Naive B cell (primary cell): Measurements from ENCODE around the gene FZD7. TPM values are rescaled to one million over a fixed set of nuclear protein-coding genes. Genes with fewer than 3 reads are reported as not detected.
A peak's percentile ranks its signal among the peaks of the same experiment; 100 is the strongest.

ENCODE experiments used
- ATAC-seq, 2 donors: fragments of 150-1000 bp; cut with Tn5 transposase; 2 replicates each; pipeline ENCODE4 v1.10.0; 2021; ENCODE audit warnings: low read depth in 2 of 2, mild to moderate bottlenecking in 2 of 2, moderate library complexity in 2 of 2
- DNase-seq: peaks from one replicate; pipeline ENCODE4 v3.0.0; 2022
- H3K27ac Mint-ChIP-seq, 6 donors: one replicate each; pipeline ENCODE4 v1.8.0; 2020 to 2022; ENCODE audit warnings: mild to moderate bottlenecking in 6 of 6, mixed read lengths in 6 of 6, moderate library complexity in 5 of 6, inconsistent platforms in 2 of 6
- H3K27me3 Mint-ChIP-seq, 3 donors: one replicate each; pipeline ENCODE4 v1.8.0; 2021 to 2022; ENCODE audit warnings: mixed read lengths in 3 of 3, mild to moderate bottlenecking in 1 of 3
- H3K36me3 Mint-ChIP-seq, 2 donors: one replicate each; pipeline ENCODE4 v1.8.0; 2020 to 2022; ENCODE audit warnings: mixed read lengths in 2 of 2, inconsistent platforms in 1 of 2, mild to moderate bottlenecking in 1 of 2
- H3K4me1 Mint-ChIP-seq, 3 donors: one replicate each; pipeline ENCODE4 v1.8.0; 2020 to 2022; ENCODE audit warnings: mixed read lengths in 3 of 3, inconsistent platforms in 1 of 3, mild to moderate bottlenecking in 1 of 3, moderate library complexity in 1 of 3
- H3K4me3 Mint-ChIP-seq, 8 donors: one replicate each; pipeline ENCODE4 v1.8.0; 2020 to 2022; ENCODE audit warnings: mild to moderate bottlenecking in 8 of 8, mixed read lengths in 8 of 8, moderate library complexity in 8 of 8, inconsistent platforms in 2 of 8
- H3K9me3 Mint-ChIP-seq, 7 donors: one replicate each; pipeline ENCODE4 v1.8.0; 2020 to 2022; ENCODE audit warnings: mixed read lengths in 7 of 7, mild to moderate bottlenecking in 5 of 7, inconsistent platforms in 2 of 7, moderate library complexity in 1 of 7
- polyA plus RNA-seq, 6 donors: library from polyadenylated mRNA; unstranded; fragments of 300-500 nt; fragmentation: Illumina TruSeq; gene quantifications; one replicate each; pipeline ENCODE4 v1.2.3, GENCODE V29; 2021; ENCODE audit warnings: low read depth in 6 of 6

The FZD7 gene
- polyA plus RNA-seq, 6 donors from 2014 or later = 0.13 to 0.17 TPM; not detected in 4

DNA sequence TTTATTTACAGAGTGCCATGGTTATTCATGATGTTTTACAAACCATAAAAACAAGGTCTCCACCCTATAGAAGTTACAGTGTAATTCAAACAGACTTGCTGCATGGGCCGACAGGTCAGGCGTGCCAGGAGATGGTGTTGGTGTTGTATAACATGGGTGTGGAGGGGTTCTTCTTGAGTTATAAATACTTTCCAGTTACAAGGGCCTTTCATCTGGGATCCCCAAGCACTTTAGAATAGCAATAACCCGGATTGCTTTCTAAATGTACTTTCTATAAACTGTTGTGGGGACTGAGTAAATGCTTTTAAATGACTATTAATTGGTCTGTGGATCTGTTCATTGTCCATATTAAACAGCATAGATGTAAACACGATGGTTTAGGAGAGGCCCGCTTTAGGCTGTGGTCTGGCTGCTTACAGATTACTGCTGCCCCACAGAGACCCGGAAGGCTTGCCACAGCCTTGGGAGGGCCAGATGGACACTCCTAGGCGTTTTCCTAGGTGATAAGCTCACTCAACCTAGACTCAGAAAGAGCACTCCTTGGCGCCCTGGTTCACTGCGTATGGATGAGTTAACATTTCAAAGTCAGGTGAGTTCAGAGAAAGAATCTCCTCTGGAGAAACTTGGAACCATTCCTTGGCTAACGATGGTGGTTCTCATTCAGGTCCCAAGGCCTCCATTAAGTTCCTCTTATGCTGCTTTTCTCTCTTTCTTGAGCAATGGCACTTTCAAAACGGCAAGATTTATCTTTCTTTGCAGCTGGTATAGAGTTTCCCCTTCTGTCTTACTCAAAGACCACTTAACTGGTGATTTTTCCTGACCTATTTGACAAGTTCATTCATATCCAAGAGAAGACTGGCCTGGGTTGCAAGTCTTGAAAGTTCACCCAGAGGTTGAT lies 35.8 kb downstream of the FZD7 start:
- DNase-seq (no peak), ATAC-seq (no peak)
- H3K4me3 Mint-ChIP-seq = no peak overlapping the region
- H3K27ac Mint-ChIP-seq = peak overlapping the region in 1 of 6 donors; percentile 40
- peaks cover 0 to 32% (median 6%) of the 10 kb centered on the region in 3 donors for H3K27me3 Mint-ChIP-seq
- no peaks in the 10 kb centered on the region for H3K36me3 Mint-ChIP-seq
- peaks cover 0 to 1% (median 0%) of the 10 kb centered on the region in 7 donors for H3K9me3 Mint-ChIP-seq
- H3K4me1 Mint-ChIP-seq = no peaks in the 10 kb centered on the region

DNA sequence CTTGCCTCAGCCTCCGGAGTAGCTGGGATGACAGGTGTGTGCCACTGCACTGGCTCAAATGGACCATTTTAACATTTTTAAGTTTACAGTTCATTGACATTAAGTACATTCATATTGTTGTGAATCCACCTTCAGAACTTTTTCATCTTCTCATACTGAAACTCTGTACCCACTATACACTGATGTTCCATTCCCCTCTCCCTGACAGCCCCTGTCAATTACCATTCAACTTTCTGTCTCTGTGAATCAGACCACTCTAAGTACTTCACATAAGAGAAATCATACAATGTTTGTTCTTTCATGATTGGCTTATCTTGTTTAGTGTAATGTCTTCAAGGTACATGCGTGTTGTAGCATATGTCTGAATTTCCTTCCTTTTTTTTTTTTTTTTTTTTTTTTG lies 37.5 kb downstream of the FZD7 start:
- DNase-seq = no peak
- H3K9me3 Mint-ChIP-seq = peaks cover 0 to 1% (median 0%) of the 10 kb centered on the region in 7 donors
- no peaks in the 10 kb centered on the region for H3K36me3 Mint-ChIP-seq
- peaks cover 0 to 20% (median 4%) of the 10 kb centered on the region in 3 donors for H3K27me3 Mint-ChIP-seq
- no peak overlapping the region for H3K4me3 Mint-ChIP-seq
- no peak for ATAC-seq
- no peaks in the 10 kb centered on the region for H3K4me1 Mint-ChIP-seq
- no peak overlapping the region for H3K27ac Mint-ChIP-seq

DNA sequence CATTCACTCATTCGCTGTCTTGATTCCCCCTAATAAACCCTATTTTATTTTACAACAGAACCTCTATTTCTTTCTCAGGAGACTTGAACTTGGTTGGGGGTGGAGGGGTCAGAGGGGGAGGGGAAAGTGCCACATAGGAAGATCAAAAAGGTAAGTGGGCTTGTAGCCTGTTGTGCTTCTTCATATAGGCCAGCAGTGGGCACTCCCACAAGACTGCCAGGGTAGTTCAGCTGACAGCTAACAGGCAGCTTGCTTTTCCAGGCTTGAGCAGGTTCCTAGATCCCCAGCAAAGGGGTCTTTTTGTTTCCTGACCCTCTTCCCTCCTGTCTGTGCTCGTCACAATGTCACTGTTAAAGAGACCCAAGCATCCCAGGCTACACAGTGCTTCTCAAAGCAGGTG lies 38.6 kb downstream of the FZD7 start:
- H3K4me1 Mint-ChIP-seq = no peaks in the 10 kb centered on the region
- peaks cover 0 to 1% (median 0%) of the 10 kb centered on the region in 7 donors for H3K9me3 Mint-ChIP-seq
- H3K36me3 Mint-ChIP-seq = no peaks in the 10 kb centered on the region
- no peak for DNase-seq
- no peak for ATAC-seq
- no peak overlapping the region for H3K4me3 Mint-ChIP-seq
- peaks cover 0 to 16% (median 12%) of the 10 kb centered on the region in 3 donors for H3K27me3 Mint-ChIP-seq
- no peak overlapping the region for H3K27ac Mint-ChIP-seq

DNA sequence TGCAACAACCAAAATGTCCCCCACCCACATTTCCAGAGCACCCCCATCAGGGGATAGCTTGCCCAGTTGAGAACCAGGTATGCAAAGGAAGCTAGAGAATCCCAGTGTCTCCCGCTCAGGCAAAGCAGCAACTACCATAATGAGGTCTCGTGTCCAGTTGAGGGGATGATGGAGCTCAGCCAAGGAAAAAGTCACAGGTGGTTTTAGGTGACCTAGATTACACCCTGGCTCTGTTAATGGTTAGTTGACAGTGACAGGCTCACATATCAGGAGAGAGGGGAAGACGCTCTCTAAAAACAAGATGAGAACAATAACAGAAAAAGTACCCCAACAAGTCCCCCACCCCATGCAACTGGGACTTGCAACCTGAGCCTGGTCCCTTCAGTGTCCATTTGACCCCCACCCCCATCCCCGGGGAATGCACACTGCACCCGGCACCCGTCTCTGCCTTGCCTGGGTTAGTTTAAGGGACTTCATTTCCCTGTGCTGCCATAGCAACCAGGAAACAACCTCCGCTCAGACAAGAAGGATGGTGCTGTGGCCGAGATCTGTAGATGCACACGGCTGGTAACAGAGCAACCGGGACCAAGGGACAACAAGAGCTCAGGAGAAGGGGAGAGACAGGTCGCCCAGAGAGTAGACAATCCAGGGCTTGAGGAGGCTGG lies 39.2 kb downstream of the FZD7 start, which contains the start of gene KIAA2012:
Gene KIAA2012, plus strand, starts transcription at position 519 of the 665 bp plus-strand sequence. CDS start 373 bp downstream, outside the sequence.
- Mint-ChIP-seq H3K36me3 (no peaks in the 10 kb centered on the region), H3K9me3 (peaks cover 0 to 1% (median 0%) of the 10 kb centered on the region in 7 donors), H3K27me3 (peaks cover 0 to 14% (median 11%) of the 10 kb centered on the region in 3 donors), H3K27ac (no peak within 1 kb of the TSS), H3K4me3 (no peak within 1 kb of the TSS), H3K4me1 (no peaks in the 10 kb centered on the region)
- ATAC-seq (no peak), DNase-seq (no peak)

DNA sequence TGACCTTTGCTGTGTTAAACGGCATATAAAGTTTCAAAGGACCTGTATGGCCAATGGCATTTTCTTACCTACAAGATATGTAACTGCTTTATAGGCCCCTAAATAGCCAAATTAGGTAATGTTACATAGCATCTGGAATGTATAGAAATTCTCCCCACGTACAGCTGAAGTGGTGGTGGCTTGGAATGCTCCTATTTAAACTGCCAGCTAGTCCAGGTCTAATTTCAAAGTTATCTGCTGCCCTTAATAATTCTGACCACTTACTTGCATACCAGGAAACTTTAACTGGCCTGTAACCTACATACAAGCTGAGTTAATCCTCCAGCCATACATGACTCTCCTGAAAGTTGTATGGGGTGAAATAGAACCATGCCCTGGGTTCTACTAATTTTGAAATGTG lies 40.7 kb downstream of the FZD7 start:
- ATAC-seq (no peak), DNase-seq (no peak)
- Mint-ChIP-seq H3K27me3 (peaks cover 0 to 14% (median 11%) of the 10 kb centered on the region in 3 donors), H3K4me1 (no peaks in the 10 kb centered on the region), H3K9me3 (peaks cover 0 to 1% (median 0%) of the 10 kb centered on the region in 7 donors), H3K36me3 (no peaks in the 10 kb centered on the region), H3K4me3 (no peak overlapping the region), H3K27ac (no peak overlapping the region)

DNA sequence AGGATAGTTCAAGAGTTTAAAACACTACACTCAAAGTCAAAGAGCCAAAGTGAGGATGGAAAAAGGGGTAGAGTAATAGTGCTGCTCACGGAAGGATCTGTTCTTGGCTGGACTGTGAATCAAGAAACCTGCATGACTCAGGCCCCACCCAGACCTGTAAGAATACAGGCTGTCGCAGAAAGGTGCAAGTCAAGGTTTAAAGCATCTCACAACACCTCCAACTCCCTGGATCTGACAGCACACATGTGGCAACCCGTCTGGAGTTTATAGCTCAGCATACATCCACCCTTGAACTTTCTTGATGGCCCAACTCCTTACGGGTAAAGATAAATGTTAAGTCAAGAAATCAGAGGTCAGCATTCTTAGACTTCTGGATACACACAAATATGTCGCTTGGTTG lies 45.7 kb downstream of the FZD7 start:
- no peak for ATAC-seq
- Mint-ChIP-seq H3K9me3 (peaks cover 0 to 13% (median 4%) of the 10 kb centered on the region in 7 donors), H3K27ac (no peak overlapping the region), H3K27me3 (peaks cover 0 to 19% (median 4%) of the 10 kb centered on the region in 3 donors), H3K36me3 (no peaks in the 10 kb centered on the region), H3K4me3 (no peak overlapping the region), H3K4me1 (no peaks in the 10 kb centered on the region)
- DNase-seq = no peak

DNA sequence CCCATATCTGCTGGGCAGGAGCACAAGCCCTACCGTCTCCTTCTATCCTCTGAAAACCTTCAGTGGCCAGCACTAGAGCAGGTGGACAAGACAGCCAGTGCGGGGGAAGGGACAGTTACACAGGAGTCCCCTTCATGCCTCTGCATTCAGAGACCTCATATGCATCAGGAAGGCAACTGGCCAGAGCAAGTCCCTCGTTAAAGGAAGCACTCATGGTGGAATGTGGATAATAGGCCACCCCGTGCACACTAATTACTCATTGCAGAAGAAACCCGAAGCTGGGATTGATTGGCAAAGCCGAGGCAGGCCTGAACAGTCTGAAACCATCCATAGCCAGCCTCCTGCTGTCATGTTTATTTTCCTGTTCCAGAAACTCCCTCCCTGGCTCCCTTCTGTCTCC lies 50.6 kb downstream of the FZD7 start:
- H3K27me3 Mint-ChIP-seq = peaks cover 0 to 6% (median 4%) of the 10 kb centered on the region in 3 donors
- no peak for ATAC-seq
- DNase-seq = no peak
- no peaks in the 10 kb centered on the region for H3K36me3 Mint-ChIP-seq
- H3K27ac Mint-ChIP-seq = no peak overlapping the region
- H3K9me3 Mint-ChIP-seq = peaks cover 0 to 13% (median 4%) of the 10 kb centered on the region in 7 donors
- H3K4me1 Mint-ChIP-seq = no peaks in the 10 kb centered on the region
- no peak overlapping the region for H3K4me3 Mint-ChIP-seq

Other genes starting within 250 kb of the FZD7 start
- not detected for gene CDK15, start 227.3 kb upstream of the FZD7 start, polyA plus RNA-seq
- not detected for gene KIAA2012, start 39.4 kb downstream of the FZD7 start, polyA plus RNA-seq
- gene SUMO1, start 204.7 kb downstream of the FZD7 start, polyA plus RNA-seq = 100 to 1,000 TPM; 136 to 248 (median 168) TPM
- 100 to 1,000 TPM in 1 of 6 donors, 10 to 100 TPM in 5; 65.9 to 103 (median 85.9) TPM for gene NOP58, start 231.9 kb downstream of the FZD7 start, polyA plus RNA-seq